ENCODE data around the gene KIF26B.

KIF26B gene

GRCh38 chr1:245437369-245438062, 282.7 kb downstream of the KIF26B start:
- FAIRE-seq (no peak), DNase-seq (ENCODE audit: insufficient read length, low spot score) (no peak)
- TF ChIP-seq POLR2A (IDR thresholded peaks at IDR 0.05; ENCODE audit: low read depth, low read length): no peak

- no peak for DNase-seq (ENCODE audit: insufficient read length, low spot score)
- no peak for TF ChIP-seq POLR2A (IDR thresholded peaks at IDR 0.05; ENCODE audit: low read depth, low read length)
- FAIRE-seq: no peak
These were observed 286.1 kb downstream of the KIF26B start for GRCh38 chr1:245440922-245441321.

- DNase-seq (ENCODE audit: insufficient read length, low spot score): no peak
- no peak for TF ChIP-seq POLR2A (IDR thresholded peaks at IDR 0.05; ENCODE audit: low read depth, low read length)
- no peak for FAIRE-seq
These were observed 286.9 kb downstream of the KIF26B start for GRCh38 chr1:245441689-245442088.

GRCh38 chr1:245444147-245444828, 289.5 kb downstream of the KIF26B start:
- FAIRE-seq (no peak), DNase-seq (ENCODE audit: insufficient read length, low spot score) (no peak)
- no peak for TF ChIP-seq POLR2A (IDR thresholded peaks at IDR 0.05; ENCODE audit: low read depth, low read length)

- FAIRE-seq: no peak
- DNase-seq (ENCODE audit: insufficient read length, low spot score): no peak
- TF ChIP-seq POLR2A (IDR thresholded peaks at IDR 0.05; ENCODE audit: low read depth, low read length): no peak
These were observed 290.2 kb downstream of the KIF26B start for GRCh38 chr1:245444945-245445344.

- FAIRE-seq: no peak
- TF ChIP-seq POLR2A (IDR thresholded peaks at IDR 0.05; ENCODE audit: low read depth, low read length): no peak
These were observed 293.7 kb downstream of the KIF26B start for GRCh38 chr1:245448531-245448930.

GRCh38 chr1:245448975-245449431, 294.2 kb downstream of the KIF26B start:
- DNase-seq (ENCODE audit: insufficient read length, low spot score) (no peak), FAIRE-seq (no peak)
- no peak for TF ChIP-seq POLR2A (IDR thresholded peaks at IDR 0.05; ENCODE audit: low read depth, low read length)

More at GRCh38 chr1:245448531-245448930, 293.7 kb downstream of the KIF26B start:
- DNase-seq (ENCODE audit: insufficient read length, low spot score): no peak

GRCh38 chr1:245453541-245453940, 298.8 kb downstream of the KIF26B start:
- DNase-seq (ENCODE audit: insufficient read length, low spot score) (no peak), FAIRE-seq (no peak)
- TF ChIP-seq POLR2A (IDR thresholded peaks at IDR 0.05; ENCODE audit: low read depth, low read length): no peak

- DNase-seq (ENCODE audit: insufficient read length, low spot score) (no peak), FAIRE-seq (no peak)
- TF ChIP-seq POLR2A (IDR thresholded peaks at IDR 0.05; ENCODE audit: low read depth, low read length): no peak
These were observed 299.3 kb downstream of the KIF26B start for GRCh38 chr1:245454051-245454450.

GRCh38 chr1:245457562-245457961, 302.8 kb downstream of the KIF26B start:
- FAIRE-seq (no peak), DNase-seq (ENCODE audit: insufficient read length, low spot score) (no peak)
- no peak for TF ChIP-seq POLR2A (IDR thresholded peaks at IDR 0.05; ENCODE audit: low read depth, low read length)

GRCh38 chr1:245458234-245458633, 303.4 kb downstream of the KIF26B start:
- DNase-seq (ENCODE audit: insufficient read length, low spot score) (no peak), FAIRE-seq (no peak)
- TF ChIP-seq POLR2A (IDR thresholded peaks at IDR 0.05; ENCODE audit: low read depth, low read length): no peak

GRCh38 chr1:245458761-245459174, 304.0 kb downstream of the KIF26B start:
- no peak for DNase-seq (ENCODE audit: insufficient read length, low spot score)
- no peak for FAIRE-seq
- TF ChIP-seq POLR2A (IDR thresholded peaks at IDR 0.05; ENCODE audit: low read depth, low read length): no peak

GRCh38 chr1:245459621-245460020, 304.8 kb downstream of the KIF26B start:
- DNase-seq (ENCODE audit: insufficient read length, low spot score) (no peak), FAIRE-seq (no peak)
- no peak for TF ChIP-seq POLR2A (IDR thresholded peaks at IDR 0.05; ENCODE audit: low read depth, low read length)

- DNase-seq (ENCODE audit: insufficient read length, low spot score) (no peak), FAIRE-seq (no peak)
- no peak for TF ChIP-seq POLR2A (IDR thresholded peaks at IDR 0.05; ENCODE audit: low read depth, low read length)
These were observed 306.9 kb downstream of the KIF26B start for GRCh38 chr1:245461681-245462080.

- DNase-seq (ENCODE audit: insufficient read length, low spot score) (no peak), FAIRE-seq (no peak)
- TF ChIP-seq POLR2A (IDR thresholded peaks at IDR 0.05; ENCODE audit: low read depth, low read length): no peak
These were observed 307.4 kb downstream of the KIF26B start for GRCh38 chr1:245462161-245462560.
